Endodermal cell (in vitro differentiated cells): Measurements from ENCODE around the gene IL23A. TPM values are rescaled to one million over a fixed set of nuclear protein-coding genes. Genes with fewer than 3 reads are reported as not detected.
A peak's percentile ranks its signal among the peaks of the same experiment; 100 is the strongest.

Source experiments
- DNase-seq: peaks from one replicate; pipeline ENCODE4 v3.0.0-alpha.2; 2017
- H3K27ac ChIP-seq: 2 replicates; pipeline ENCODE4 v1.5.1; 2013; ENCODE audit warnings: mild to moderate bottlenecking, low read depth, low read length, moderate library complexity
- H3K27me3 ChIP-seq: 2 replicates; pipeline ENCODE4 v1.6.1; 2013; ENCODE audit warnings: mild to moderate bottlenecking, low read length, moderate library complexity; ENCODE audit not compliant: insufficient read depth, control insufficient read depth, poor library complexity, severe bottlenecking
- H3K36me3 ChIP-seq: 2 replicates; pipeline ENCODE4 v1.7.0; 2013; ENCODE audit warnings: mild to moderate bottlenecking, low read length, moderate library complexity; ENCODE audit not compliant: control insufficient read depth, insufficient read depth
- H3K4me1 ChIP-seq: one replicate; pipeline ENCODE4 v1.7.0; 2013; ENCODE audit warnings: low read length; ENCODE audit not compliant: control insufficient read depth, insufficient read depth
- H3K4me3 ChIP-seq: 2 replicates; pipeline ENCODE4 v1.5.1; 2013; ENCODE audit warnings: mild to moderate bottlenecking, low read length, moderate library complexity
- H3K9ac ChIP-seq: 2 replicates; pipeline ENCODE4 v1.6.1; 2013; ENCODE audit warnings: mild to moderate bottlenecking, low read length, moderate library complexity; ENCODE audit not compliant: poor library complexity, severe bottlenecking; ENCODE audit errors: extremely low read depth
- H3K9me3 ChIP-seq: 2 replicates; pipeline ENCODE4 v1.6.1; 2013; ENCODE audit warnings: mild to moderate bottlenecking, low read length, moderate library complexity; ENCODE audit not compliant: control insufficient read depth
- H3K27ac Mint-ChIP-seq: 2 replicates; pipeline ENCODE4 v1.8.0; 2020; ENCODE audit warnings: mixed read lengths
- H3K27me3 Mint-ChIP-seq: 2 replicates; pipeline ENCODE4 v1.8.0; 2021; ENCODE audit warnings: mild to moderate bottlenecking, mixed read lengths; ENCODE audit not compliant: insufficient read depth
- H3K36me3 Mint-ChIP-seq: 2 replicates; pipeline ENCODE4 v1.8.0; 2020; ENCODE audit warnings: low read depth, mixed read lengths
- H3K4me1 Mint-ChIP-seq: 2 replicates; pipeline ENCODE4 v1.8.0; 2020; ENCODE audit warnings: mixed read lengths
- H3K4me3 Mint-ChIP-seq: 2 replicates; pipeline ENCODE4 v1.8.0; 2020; ENCODE audit warnings: mild to moderate bottlenecking, moderate library complexity, mixed read lengths
- H3K9me3 Mint-ChIP-seq: 2 replicates; pipeline ENCODE4 v1.8.0; 2020; ENCODE audit warnings: mild to moderate bottlenecking, mixed read lengths
- CTCF ChIP-seq: fragments of 200-600 bp; sonication (generic); conservative IDR thresholded peaks from 2 replicates; pipeline ENCODE4 v1.5.0; 2021; ENCODE audit warnings: antibody characterized with exemption, mild to moderate bottlenecking
- WGBS, 2 experiments: methylation state at CpG; one replicate each; pipeline versions ENCODE4 v1.1.5 to v1.1.7; 2013; ENCODE audit warnings: missing lambda C conversion rate in 2 of 2, mixed read lengths in 1 of 2; ENCODE audit not compliant: insufficient coverage in 1 of 2, insufficient read length in 1 of 2; 5-methylcytosine and 5-hydroxymethylcytosine counted together
- total RNA-seq, 2 donors: library from RNA; stranded (reverse); fragmentation: NEBNext Ultra II Directional in 1 of 2; extraction: Animal tissue kit (Norgen Biotek cat#: 25700) in 1 of 2; gene quantifications; 2 replicates in 1 of 2; 3 replicates in 1 of 2; pipeline ENCODE4 v1.2.1, GENCODE V29; 2021

The IL23A gene
- total RNA-seq, 2 donors from 2014 or later: 4.6 to 10.4 TPM

- no peak overlapping the region for H3K27ac ChIP-seq
- 94 to 100% methylated on average over 1 of the region's 2 CpGs for WGBS, 2 experiments
- no peaks in the 10 kb centered on the region for H3K4me1 Mint-ChIP-seq
- H3K27ac Mint-ChIP-seq: no peak overlapping the region
- no peaks in the 10 kb centered on the region for H3K4me1 ChIP-seq
- H3K4me3 Mint-ChIP-seq: no peak overlapping the region
- H3K27me3 Mint-ChIP-seq: no peaks in the 10 kb centered on the region
- H3K9ac ChIP-seq: no peak overlapping the region
- peaks cover 76% of the 10 kb centered on the region for H3K36me3 Mint-ChIP-seq
- no peaks in the 10 kb centered on the region for H3K9me3 ChIP-seq
- no peak overlapping the region for H3K4me3 ChIP-seq
- H3K9me3 Mint-ChIP-seq: no peaks in the 10 kb centered on the region
- no peak for TF ChIP-seq CTCF
- no peak for DNase-seq
- no peaks in the 10 kb centered on the region for H3K27me3 ChIP-seq
- peaks cover 80% of the 10 kb centered on the region for H3K36me3 ChIP-seq
These were observed 12.0 kb downstream of the IL23A start for GRCh38 chr12:56350662-56351061.

GRCh38 chr12:56351325-56351724 is 12.6 kb downstream of the IL23A start:
- Histone ChIP-seq H3K9ac (no peak overlapping the region), H3K27me3 (no peaks in the 10 kb centered on the region), H3K27ac (no peak overlapping the region), H3K4me1 (no peaks in the 10 kb centered on the region), H3K9me3 (no peaks in the 10 kb centered on the region), H3K36me3 (peaks cover 79% of the 10 kb centered on the region), H3K4me3 (no peak overlapping the region)
- Mint-ChIP-seq H3K27ac (no peak overlapping the region), H3K27me3 (no peaks in the 10 kb centered on the region), H3K4me3 (no peak overlapping the region), H3K4me1 (no peaks in the 10 kb centered on the region), H3K9me3 (no peaks in the 10 kb centered on the region), H3K36me3 (peaks cover 73% of the 10 kb centered on the region)
- DNase-seq: no peak
- 95% methylated on average over 2 of the region's 2 CpGs; no CpG with 5 or more reads in 1 of the 2 experiments for WGBS, 2 experiments
- TF ChIP-seq CTCF: no peak

GRCh38 chr12:56358836-56359532 is 20.3 kb downstream of the IL23A start:
- Histone ChIP-seq H3K4me1 (no peaks in the 10 kb centered on the region), H3K36me3 (peaks cover 23% of the 10 kb centered on the region), H3K9me3 (no peaks in the 10 kb centered on the region), H3K9ac (peak overlapping the region; percentile 74), H3K27ac (no peak overlapping the region), H3K27me3 (no peaks in the 10 kb centered on the region), H3K4me3 (peak overlapping the region; percentile 100)
- Mint-ChIP-seq H3K27me3 (peaks cover 20% of the 10 kb centered on the region), H3K27ac (peak overlapping the region; percentile 96), H3K36me3 (peaks cover 20% of the 10 kb centered on the region), H3K4me1 (peaks cover 6% of the 10 kb centered on the region), H3K9me3 (no peaks in the 10 kb centered on the region), H3K4me3 (peak overlapping the region; percentile 88)
- TF ChIP-seq CTCF: no peak
- WGBS, 2 experiments: 64 to 85% methylated on average over 1 of the region's 1 CpG
- peak; percentile 44 for DNase-seq
